Osteoblast (primary cell): ENCODE results near the gene PPIL1. TPM values are rescaled to one million over a fixed set of nuclear protein-coding genes. Genes with fewer than 3 reads are reported as not detected.
A peak's percentile ranks its signal among the peaks of the same experiment; 100 is the strongest.

Experiments
- DNase-seq: peaks from one replicate; pipeline ENCODE4 v3.0.0; 2011; ENCODE audit warnings: low spot score, mixed read lengths; ENCODE audit not compliant: insufficient read length; ENCODE audit errors: missing footprints
- H2AFZ ChIP-seq: 2 replicates; pipeline ENCODE4 v1.6.0; 2011; ENCODE audit warnings: mild to moderate bottlenecking, low read length
- H3K27ac ChIP-seq: 2 replicates; pipeline ENCODE4 v1.5.1; 2011; ENCODE audit warnings: mild to moderate bottlenecking, low read depth, low read length, moderate library complexity
- H3K27me3 ChIP-seq: 2 replicates; pipeline ENCODE4 v1.6.0; 2012; ENCODE audit warnings: mild to moderate bottlenecking, control low read depth, inconsistent platforms, low read length, moderate library complexity; ENCODE audit not compliant: insufficient read depth
- H3K36me3 ChIP-seq: 2 replicates; pipeline ENCODE4 v1.5.1; 2011; ENCODE audit warnings: mild to moderate bottlenecking, low read length, control low read depth, moderate library complexity; ENCODE audit not compliant: insufficient read depth
- H3K4me1 ChIP-seq: 2 replicates; pipeline ENCODE4 v1.5.1; 2011; ENCODE audit warnings: mild to moderate bottlenecking, low read length, control low read depth, moderate library complexity; ENCODE audit not compliant: insufficient read depth
- H3K4me2 ChIP-seq: 2 replicates; pipeline ENCODE4 v1.6.0; 2011; ENCODE audit warnings: mild to moderate bottlenecking, low read length; ENCODE audit not compliant: insufficient read depth
- H3K4me3 ChIP-seq: fragments of 200-600 bp; sonication (generic); 3 replicates; pipeline ENCODE4 v1.5.1; 2012; ENCODE audit warnings: mild to moderate bottlenecking, low read length, inconsistent platforms; ENCODE audit not compliant: insufficient read depth
- H3K79me2 ChIP-seq: 2 replicates; pipeline ENCODE4 v1.6.0; 2012; ENCODE audit warnings: mild to moderate bottlenecking, low read length, control low read depth, inconsistent platforms; ENCODE audit not compliant: insufficient read depth
- H3K9me3 ChIP-seq: 2 replicates; pipeline ENCODE4 v1.5.1; 2011; ENCODE audit warnings: low read depth, low read length, control low read depth
- H4K20me1 ChIP-seq: 2 replicates; pipeline ENCODE4 v1.6.0; 2012; ENCODE audit warnings: mild to moderate bottlenecking, low read length, control low read depth; ENCODE audit not compliant: insufficient read depth
- total RNA-seq: library from RNA; depleted of rRNA; stranded (reverse); fragments of >200 nt; gene quantifications from 2 replicates; pipeline ENCODE4 v1.2.3, GENCODE V29; 2012
- TF ChIP-seq, protein P1 (sequence below): IDR thresholded peaks from 2 replicates; pipeline ENCODE4 v1.5.1; 2011; ENCODE audit warnings: mild to moderate bottlenecking, low read depth, low read length, moderate library complexity; ENCODE audit errors: extremely low read depth

Gene PPIL1
- total RNA-seq, 1 donor, result 9.8 TPM

- Histone ChIP-seq H3K27ac (no peak overlapping the region), H3K36me3 (no peaks in the 10 kb centered on the region), H3K27me3 (peaks cover 7% of the 10 kb centered on the region), H3K4me1 (no peaks in the 10 kb centered on the region), H3K9me3 (no peaks in the 10 kb centered on the region), H2AFZ (no peak overlapping the region), H3K4me3 (no peak overlapping the region), H3K79me2 (no peaks in the 10 kb centered on the region), H4K20me1 (no peaks in the 10 kb centered on the region), H3K4me2 (no peak overlapping the region)
- DNase-seq, result peak; percentile 22
- TF ChIP-seq, protein P1, sequence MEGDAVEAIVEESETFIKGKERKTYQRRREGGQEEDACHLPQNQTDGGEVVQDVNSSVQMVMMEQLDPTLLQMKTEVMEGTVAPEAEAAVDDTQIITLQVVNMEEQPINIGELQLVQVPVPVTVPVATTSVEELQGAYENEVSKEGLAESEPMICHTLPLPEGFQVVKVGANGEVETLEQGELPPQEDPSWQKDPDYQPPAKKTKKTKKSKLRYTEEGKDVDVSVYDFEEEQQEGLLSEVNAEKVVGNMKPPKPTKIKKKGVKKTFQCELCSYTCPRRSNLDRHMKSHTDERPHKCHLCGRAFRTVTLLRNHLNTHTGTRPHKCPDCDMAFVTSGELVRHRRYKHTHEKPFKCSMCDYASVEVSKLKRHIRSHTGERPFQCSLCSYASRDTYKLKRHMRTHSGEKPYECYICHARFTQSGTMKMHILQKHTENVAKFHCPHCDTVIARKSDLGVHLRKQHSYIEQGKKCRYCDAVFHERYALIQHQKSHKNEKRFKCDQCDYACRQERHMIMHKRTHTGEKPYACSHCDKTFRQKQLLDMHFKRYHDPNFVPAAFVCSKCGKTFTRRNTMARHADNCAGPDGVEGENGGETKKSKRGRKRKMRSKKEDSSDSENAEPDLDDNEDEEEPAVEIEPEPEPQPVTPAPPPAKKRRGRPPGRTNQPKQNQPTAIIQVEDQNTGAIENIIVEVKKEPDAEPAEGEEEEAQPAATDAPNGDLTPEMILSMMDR, result no peak
These were observed 64.4 kb downstream of the PPIL1 start for GRCh38 chr6:36809941-36810803.

GRCh38 chr6:36809156-36809555, 65.4 kb downstream of the PPIL1 start:
- Histone ChIP-seq H3K36me3 (no peaks in the 10 kb centered on the region), H4K20me1 (no peaks in the 10 kb centered on the region), H3K27ac (no peak overlapping the region), H3K9me3 (no peaks in the 10 kb centered on the region), H3K79me2 (no peaks in the 10 kb centered on the region), H2AFZ (no peak overlapping the region), H3K27me3 (peaks cover 16% of the 10 kb centered on the region), H3K4me3 (no peak overlapping the region), H3K4me1 (no peaks in the 10 kb centered on the region), H3K4me2 (no peak overlapping the region)
- no peak for DNase-seq
- TF ChIP-seq, protein P1, result no peak

- Histone ChIP-seq H3K27me3 (peaks cover 17% of the 10 kb centered on the region), H3K36me3 (no peaks in the 10 kb centered on the region), H4K20me1 (no peaks in the 10 kb centered on the region), H3K4me3 (no peak overlapping the region), H3K4me2 (no peak overlapping the region), H3K27ac (no peak overlapping the region), H3K4me1 (no peaks in the 10 kb centered on the region), H3K79me2 (no peaks in the 10 kb centered on the region), H3K9me3 (no peaks in the 10 kb centered on the region), H2AFZ (no peak overlapping the region)
- no peak for DNase-seq
- TF ChIP-seq, protein P1, result no peak
These were observed 66.0 kb downstream of the PPIL1 start for GRCh38 chr6:36808634-36809033.

DNA sequence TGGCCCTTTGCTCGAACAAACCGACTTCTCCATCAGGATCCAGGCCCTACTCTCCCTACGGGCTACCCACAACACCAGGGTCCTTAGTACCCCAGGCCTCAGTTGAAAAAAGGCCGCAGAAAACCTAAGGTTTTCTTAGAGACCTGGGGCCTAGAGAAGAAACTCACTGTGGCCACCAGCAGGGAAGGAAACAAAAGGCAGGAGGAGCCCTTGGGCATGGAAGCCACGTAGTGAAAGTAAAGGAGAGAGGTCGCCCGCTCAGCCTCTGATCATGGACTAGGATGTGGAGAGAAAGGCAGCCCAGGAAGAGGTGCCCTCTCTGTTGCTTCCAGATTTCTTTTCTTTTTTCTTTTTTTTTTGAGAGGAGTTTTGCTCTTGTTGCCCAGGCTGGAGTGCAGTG, 66.9 kb downstream of the PPIL1 start:
- H3K27ac ChIP-seq, result no peak overlapping the region
- H2AFZ ChIP-seq, result no peak overlapping the region
- peaks cover 19% of the 10 kb centered on the region for H3K27me3 ChIP-seq
- H4K20me1 ChIP-seq, result no peaks in the 10 kb centered on the region
- no peak overlapping the region for H3K4me3 ChIP-seq
- H3K4me2 ChIP-seq, result no peak overlapping the region
- H3K4me1 ChIP-seq, result no peaks in the 10 kb centered on the region
- no peaks in the 10 kb centered on the region for H3K36me3 ChIP-seq
- TF ChIP-seq, protein P1, result no peak
- H3K9me3 ChIP-seq, result no peaks in the 10 kb centered on the region
- H3K79me2 ChIP-seq, result no peaks in the 10 kb centered on the region
- no peak for DNase-seq
